Aorta (tissue), 5 donors: Measurements from ENCODE around the gene TBL1Y. TPM values are rescaled to one million over a fixed set of nuclear protein-coding genes. Genes with fewer than 3 reads are reported as not detected.

Experiments used
- ATAC-seq: fragments of 200-7000 bp; cut with Tn5 transposase; one replicate; pipeline ENCODE4 v1.9.1; 2022; ENCODE audit warnings: moderate library complexity; ENCODE audit not compliant: low FRiP score
- DNase-seq, 2 donors: peaks; one replicate each; pipeline ENCODE4 v3.0.0-alpha.2; 2020
- H3K27ac ChIP-seq, 2 donors: one replicate each; pipeline ENCODE4 v1.5.1; 2013; ENCODE audit warnings: low read length in 2 of 2, mild to moderate bottlenecking in 2 of 2, moderate library complexity in 2 of 2, control low read depth in 1 of 2, inconsistent platforms in 1 of 2, low read depth in 1 of 2
- H3K27me3 ChIP-seq, 2 donors: one replicate each; pipeline ENCODE4 v1.6.1; 2013; ENCODE audit warnings: control low read depth in 1 of 2, low read length in 1 of 2, mild to moderate bottlenecking in 1 of 2, moderate library complexity in 1 of 2; ENCODE audit not compliant: insufficient read depth in 2 of 2, control insufficient read depth in 1 of 2
- H3K36me3 ChIP-seq, 2 donors: one replicate each; pipeline ENCODE4 v1.6.1; 2013; ENCODE audit warnings: control low read depth in 1 of 2, low read length in 1 of 2, mild to moderate bottlenecking in 1 of 2; ENCODE audit not compliant: insufficient read depth in 2 of 2, control insufficient read depth in 1 of 2
- H3K4me1 ChIP-seq, 2 donors: one replicate each; pipeline ENCODE4 v1.6.1; 2013; ENCODE audit warnings: low read length in 2 of 2, control low read depth in 1 of 2, mild to moderate bottlenecking in 1 of 2, moderate library complexity in 1 of 2; ENCODE audit not compliant: insufficient read depth in 2 of 2, control insufficient read depth in 1 of 2
- H3K4me3 ChIP-seq, 2 donors: one replicate each; pipeline ENCODE4 v1.5.1; 2013; ENCODE audit warnings: low read length in 2 of 2, control low read depth in 1 of 2, mild to moderate bottlenecking in 1 of 2
- H3K9me3 ChIP-seq: one replicate; pipeline ENCODE4 v1.6.1; 2013; ENCODE audit warnings: mild to moderate bottlenecking, low read length; ENCODE audit not compliant: control insufficient read depth
- WGBS, 2 donors: extraction: QIAGEN DNeasy Blood & Tissue Kit; methylation state at CpG; one replicate each; pipeline ENCODE4 v1.1.7; 2013; 5-methylcytosine and 5-hydroxymethylcytosine counted together
- intact Hi-C, 2 donors: fragments of 100-400 bp; cut with DNase I; formaldehyde crosslinking; loops; one replicate each; pipeline versions ENCODE4 v1.14.2 to v1.15.0; 2022
- polyA plus RNA-seq, 2 donors: library from polyadenylated mRNA; stranded (reverse); fragments of 200-250 nt; gene quantifications; one replicate each; pipeline ENCODE4 v1.2.3, GENCODE V29; 2013
- total RNA-seq, 2 donors: library from RNA; stranded (reverse); fragmentation: NEBNext Ultra II Directional; extraction: Animal tissue kit (Norgen Biotek cat#: 25700); gene quantifications; one replicate each; pipeline ENCODE4 v1.2.1, GENCODE V29; 2021
- donor health status: healthy with polysubstance abuse.
- donor health status: Bipolar disorder and iron deficiency.
- donor health status: DM: no; HTN: no; CAD: no.
- donor health status: DM: no; HTN: no; CAD: no.
- donor health status: DM: yes; HTN: yes; CAD: no.

The TBL1Y gene
- total and polyA plus RNA-seq, 4 donors = not detected

- H3K27me3 ChIP-seq = no peaks in the 10 kb centered on the region
- H3K4me1 ChIP-seq = no peaks in the 10 kb centered on the region
- DNase-seq (no peak), ATAC-seq (no peak)
- H3K27ac ChIP-seq = no peak overlapping the region
- H3K36me3 ChIP-seq = no peaks in the 10 kb centered on the region
- H3K4me3 ChIP-seq = no peak overlapping the region
- 96% methylated on average over 6 of the region's 6 CpGs; no CpG with 5 or more reads in 1 of the 2 donors for WGBS, 2 donors
- intact Hi-C loops = no loop called here
- H3K9me3 ChIP-seq = no peaks in the 10 kb centered on the region
Observed at GRCh38 chrY:7107179-7107578, 196.7 kb downstream of the TBL1Y start.

- DNase-seq (no peak), ATAC-seq (no peak)
- H3K36me3 ChIP-seq = no peaks in the 10 kb centered on the region
- H3K4me1 ChIP-seq = no peaks in the 10 kb centered on the region
- H3K4me3 ChIP-seq = no peak overlapping the region
- no peak overlapping the region for H3K27ac ChIP-seq
- H3K9me3 ChIP-seq = no peaks in the 10 kb centered on the region
- WGBS, 2 donors = 86% methylated on average over 3 of the region's 3 CpGs; no CpG with 5 or more reads in 1 of the 2 donors
- no peaks in the 10 kb centered on the region for H3K27me3 ChIP-seq
- intact Hi-C loops = no loop called here
Observed at GRCh38 chrY:7110086-7110485, 199.6 kb downstream of the TBL1Y start.

- no peak for DNase-seq
- Histone ChIP-seq H3K4me1 (no peaks in the 10 kb centered on the region), H3K27ac (no peak overlapping the region), H3K4me3 (no peak overlapping the region), H3K27me3 (no peaks in the 10 kb centered on the region), H3K36me3 (no peaks in the 10 kb centered on the region), H3K9me3 (no peaks in the 10 kb centered on the region)
- intact Hi-C loops = no loop called here
- ATAC-seq = no peak
- WGBS, 2 donors = 95% methylated on average over 5 of the region's 5 CpGs; no CpG with 5 or more reads in 1 of the 2 donors
Observed at GRCh38 chrY:7115871-7116270, 205.4 kb downstream of the TBL1Y start.

GRCh38 chrY:7122202-7122601 lies 211.7 kb downstream of the TBL1Y start:
- 33% methylated on average over 4 of the region's 4 CpGs; no CpG with 5 or more reads in 1 of the 2 donors for WGBS, 2 donors
- H3K4me1 ChIP-seq = no peaks in the 10 kb centered on the region
- H3K27me3 ChIP-seq = no peaks in the 10 kb centered on the region
- no peaks in the 10 kb centered on the region for H3K9me3 ChIP-seq
- H3K36me3 ChIP-seq = no peaks in the 10 kb centered on the region
- intact Hi-C loops = no loop called here
- no peak overlapping the region for H3K4me3 ChIP-seq
- DNase-seq (no peak), ATAC-seq (no peak)
- no peak overlapping the region for H3K27ac ChIP-seq

GRCh38 chrY:7125136-7126056 lies 214.9 kb downstream of the TBL1Y start:
- intact Hi-C loops = no loop called here
- no peaks in the 10 kb centered on the region for H3K36me3 ChIP-seq
- H3K27me3 ChIP-seq = no peaks in the 10 kb centered on the region
- 46% methylated on average over 6 of the region's 6 CpGs; no CpG with 5 or more reads in 1 of the 2 donors for WGBS, 2 donors
- no peak for ATAC-seq
- H3K4me1 ChIP-seq = no peaks in the 10 kb centered on the region
- no peaks in the 10 kb centered on the region for H3K9me3 ChIP-seq
- DNase-seq = no peak
- H3K27ac ChIP-seq = no peak overlapping the region
- H3K4me3 ChIP-seq = no peak overlapping the region

- H3K4me1 ChIP-seq = no peaks in the 10 kb centered on the region
- H3K36me3 ChIP-seq = no peaks in the 10 kb centered on the region
- DNase-seq (no peak), ATAC-seq (no peak)
- no peak overlapping the region for H3K27ac ChIP-seq
- no peaks in the 10 kb centered on the region for H3K9me3 ChIP-seq
- H3K27me3 ChIP-seq = no peaks in the 10 kb centered on the region
- WGBS, 2 donors = 73% methylated on average over 3 of the region's 3 CpGs; no CpG with 5 or more reads in 1 of the 2 donors
- intact Hi-C loops = no loop called here
- H3K4me3 ChIP-seq = no peak overlapping the region
Observed at GRCh38 chrY:7128211-7128610, 217.7 kb downstream of the TBL1Y start.

Other genes with a start within 250 kb of the TBL1Y start
- not detected for gene AMELY, start 1.1 kb downstream of the TBL1Y start, total RNA-seq
- not detected for gene AMELY, start 1.1 kb downstream of the TBL1Y start, polyA plus RNA-seq